ENCODE results near the gene HMGXB3.

HMGXB3 gene

GRCh38 chr5:149982505-149982904 is 18.0 kb upstream of the HMGXB3 start:
- DNase-seq = no peak

DNA sequence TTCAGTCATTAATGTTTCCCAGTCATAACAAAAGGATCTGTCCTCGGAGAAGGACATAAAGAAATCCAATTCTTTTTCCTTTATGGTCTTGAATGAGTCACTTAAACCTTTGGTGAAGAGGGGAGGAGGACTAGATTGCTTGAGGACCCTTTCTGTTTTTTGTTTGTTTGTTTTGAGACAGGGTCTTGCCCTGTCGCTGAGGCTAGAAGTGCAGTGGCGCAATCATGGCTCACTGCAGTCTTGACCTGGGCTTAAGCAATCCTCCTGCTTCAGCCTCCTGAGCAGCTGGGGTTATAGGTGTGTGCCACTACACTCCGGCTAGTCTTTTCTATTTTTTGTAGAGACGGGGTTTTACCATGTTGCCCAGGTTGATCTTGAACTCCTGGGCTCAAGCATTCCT is 12.4 kb upstream of the HMGXB3 start:
- DNase-seq = no peak

GRCh38 chr5:149990518-149991376 is 9.8 kb upstream of the HMGXB3 start:
- DNase-seq = peak; percentile 70 to 73

DNA sequence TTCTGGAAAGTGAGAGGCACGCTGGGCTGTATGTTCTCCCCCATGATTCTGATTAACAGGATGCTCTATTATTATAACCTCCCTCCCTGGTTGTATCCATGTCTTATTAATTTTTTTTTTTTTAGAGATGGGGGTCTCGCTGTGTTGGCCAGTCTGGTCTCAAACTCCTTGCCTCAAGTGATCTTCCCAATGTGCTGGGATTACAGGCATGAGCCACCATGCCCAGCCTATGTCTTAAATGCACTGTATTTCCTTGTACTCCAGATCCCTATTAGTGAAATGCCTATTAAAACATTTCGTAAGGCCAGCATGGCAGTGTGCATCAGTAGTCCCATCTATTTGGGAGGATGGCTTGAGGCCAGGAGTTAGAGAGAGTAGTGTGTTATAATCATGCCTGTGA is 7.1 kb upstream of the HMGXB3 start:
- no peak for DNase-seq

GRCh38 chr5:149995385-149996204 is 4.9 kb upstream of the HMGXB3 start:
- DNase-seq = no peak

DNA sequence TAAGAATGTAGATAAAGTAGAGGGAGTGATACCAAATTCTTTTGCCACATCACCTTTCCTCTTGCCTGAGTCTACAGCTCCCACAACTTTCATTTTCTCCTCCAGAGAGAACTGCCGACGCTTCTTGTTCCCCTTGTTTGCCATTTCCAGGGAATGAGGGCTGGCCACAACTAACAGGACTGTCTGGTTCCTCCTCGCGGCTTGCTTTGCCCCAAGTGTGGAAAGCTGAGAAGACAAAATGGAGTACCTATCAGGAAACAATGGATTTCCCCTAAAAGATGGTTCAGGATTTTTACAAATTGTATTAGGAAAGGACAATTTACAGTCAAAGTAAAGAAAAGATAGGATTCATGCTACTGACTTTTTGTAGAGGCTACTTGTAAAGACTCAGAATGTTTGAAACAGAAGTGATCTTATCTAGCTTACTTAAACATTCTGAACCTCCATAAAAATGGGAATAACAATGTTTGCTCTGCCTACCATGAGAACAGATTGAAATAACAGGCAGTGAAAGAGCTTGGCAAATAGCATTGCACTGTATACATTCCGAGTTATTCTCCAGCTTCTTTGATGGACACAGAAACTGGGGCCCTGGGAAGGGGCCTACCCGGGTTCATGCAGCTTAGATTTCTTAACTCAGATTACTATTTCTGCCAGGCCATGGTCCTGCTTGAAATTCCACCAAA is 4.2 kb upstream of the HMGXB3 start:
- no peak for DNase-seq

GRCh38 chr5:149998281-149998680 is 2.3 kb upstream of the HMGXB3 start:
- no peak for DNase-seq

- no peak for DNase-seq
Measured at GRCh38 chr5:149999359-149999758, 1.2 kb upstream of the HMGXB3 start.

GRCh38 chr5:149999866-150000255 is 678 bp upstream of the HMGXB3 start:
- no peak for DNase-seq

DNA sequence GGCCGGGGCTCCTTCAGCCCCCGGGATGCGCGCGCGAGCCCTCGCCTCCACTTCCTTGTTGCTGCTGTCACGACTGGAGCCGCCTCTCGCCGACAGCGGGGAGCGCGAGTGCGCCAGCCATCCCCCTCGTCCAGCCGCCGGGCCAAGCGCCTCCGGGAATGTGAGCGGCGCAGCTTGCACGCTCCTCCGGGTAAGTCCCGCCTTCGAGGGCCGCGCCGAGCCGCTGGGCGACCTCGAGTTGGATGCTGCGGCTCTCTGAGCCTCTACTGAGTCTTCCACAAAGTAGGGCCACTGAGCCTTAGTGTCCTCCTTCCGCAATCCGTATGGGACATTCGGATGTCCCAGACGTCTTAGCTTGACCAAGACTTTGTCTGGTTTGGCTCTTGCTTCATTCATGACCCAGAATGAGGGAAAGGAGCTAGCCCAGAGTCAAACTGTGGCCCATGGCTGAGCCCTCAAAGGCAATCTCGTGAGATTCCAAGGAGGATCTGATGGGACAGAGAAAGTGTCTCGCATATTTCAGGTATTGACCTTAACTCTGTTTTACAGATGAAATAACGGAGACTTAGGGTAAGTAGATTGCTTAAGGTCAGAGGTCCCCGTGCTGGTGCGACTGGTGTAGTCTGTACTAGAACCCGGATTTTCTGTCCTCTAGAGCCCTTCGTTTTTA is 586 bp downstream of the HMGXB3 start:
- DNase-seq = peak; percentile 55 to 64

DNA sequence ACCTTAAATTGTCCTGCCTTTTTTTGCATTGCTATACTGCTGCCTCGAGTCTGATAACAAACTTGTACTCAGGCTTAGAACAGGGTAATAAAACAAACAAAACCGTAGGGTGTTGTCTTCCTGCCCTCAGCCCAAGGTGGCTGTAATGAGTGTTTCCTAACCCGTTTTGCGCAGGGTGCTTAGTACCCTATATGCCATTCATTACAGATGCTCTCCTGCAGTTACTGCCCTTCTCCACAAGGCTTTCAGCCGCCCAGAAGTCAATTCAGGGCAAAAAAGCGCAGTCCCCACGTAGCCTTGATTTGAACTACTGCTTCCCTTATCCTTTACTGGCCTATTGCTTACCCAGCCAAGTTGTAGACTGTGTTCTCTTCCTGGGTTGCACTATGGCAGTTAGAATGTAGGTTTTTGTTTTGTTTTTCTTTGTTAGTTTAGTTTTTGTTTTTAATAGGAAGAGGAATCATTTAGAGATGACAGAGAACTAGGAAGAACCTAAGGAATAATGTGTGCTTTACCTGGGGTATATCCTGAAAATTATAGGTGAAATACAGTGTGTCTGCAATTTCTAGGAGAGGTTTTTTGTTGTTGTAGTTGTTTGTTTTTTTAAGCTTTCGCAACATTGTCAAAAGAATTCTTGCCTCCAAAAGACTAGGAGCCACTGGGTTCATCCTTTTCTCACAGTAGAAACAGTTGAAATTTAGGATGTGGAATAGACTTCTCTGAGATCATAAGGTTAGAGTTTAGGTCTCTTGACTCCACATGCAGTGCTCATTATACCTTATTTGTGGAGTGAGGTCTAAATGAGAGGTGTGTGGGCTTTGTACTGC is 1.3 kb downstream of the HMGXB3 start:
- DNase-seq = peak; percentile 62 to 69

- no peak for DNase-seq
Measured at GRCh38 chr5:150006318-150006717, 5.8 kb downstream of the HMGXB3 start.

GRCh38 chr5:150007050-150007449 is 6.5 kb downstream of the HMGXB3 start:
- DNase-seq = no peak

DNA sequence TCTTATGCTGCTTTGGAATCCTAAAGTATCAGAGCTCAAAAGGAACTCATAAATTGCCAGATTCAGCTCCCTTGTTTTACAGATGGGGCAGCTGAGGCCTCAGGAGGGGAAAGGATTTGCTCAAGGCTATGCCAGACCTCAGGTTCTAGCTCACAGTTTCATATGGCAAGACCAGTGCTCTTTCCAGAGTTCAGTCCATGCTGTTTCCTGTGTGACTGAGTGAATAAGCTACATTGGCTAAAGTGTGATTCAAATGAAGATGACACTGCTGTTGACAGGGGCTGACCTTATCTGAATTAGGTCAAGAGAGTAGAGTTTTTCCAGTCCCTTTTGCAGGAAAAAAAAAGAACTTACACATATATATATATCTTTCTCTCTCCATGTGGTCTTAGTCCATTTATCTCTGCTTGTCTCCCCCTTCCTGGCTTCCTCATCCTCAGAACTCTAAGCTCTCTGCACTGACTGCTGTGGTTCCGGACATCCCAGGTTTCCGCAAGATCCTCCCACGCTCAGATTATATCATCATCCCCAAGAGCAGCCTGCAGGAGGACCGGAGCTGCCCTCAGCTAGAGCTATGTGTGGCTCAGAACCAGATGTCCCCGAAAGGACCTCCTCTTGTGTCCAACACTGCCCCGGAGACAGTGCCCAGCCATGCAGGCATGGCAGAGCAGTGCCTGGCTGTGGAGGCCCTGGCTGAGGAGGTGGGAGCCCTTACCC is 9.3 kb downstream of the HMGXB3 start:
- DNase-seq = no peak

DNA sequence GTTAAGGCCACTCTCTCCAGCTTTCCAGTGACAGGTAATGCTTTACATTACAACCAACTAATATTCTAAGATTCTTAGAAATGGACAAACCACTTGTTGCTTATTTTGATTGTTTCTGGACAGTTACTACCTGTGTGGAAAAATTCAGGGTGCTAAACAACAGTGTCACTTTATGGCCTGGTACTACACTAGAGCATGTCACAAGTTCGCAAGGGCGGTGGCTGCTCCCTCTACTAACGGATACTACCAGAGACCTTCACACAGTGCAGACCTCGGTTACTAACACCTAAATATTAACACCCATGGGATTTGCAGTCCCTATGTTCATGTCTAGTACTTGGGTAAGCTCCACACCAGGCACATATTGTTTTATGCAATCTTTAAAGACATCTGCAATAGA is 13.4 kb downstream of the HMGXB3 start:
- DNase-seq = no peak

GRCh38 chr5:150014456-150014855 is 13.9 kb downstream of the HMGXB3 start:
- DNase-seq = no peak

DNA sequence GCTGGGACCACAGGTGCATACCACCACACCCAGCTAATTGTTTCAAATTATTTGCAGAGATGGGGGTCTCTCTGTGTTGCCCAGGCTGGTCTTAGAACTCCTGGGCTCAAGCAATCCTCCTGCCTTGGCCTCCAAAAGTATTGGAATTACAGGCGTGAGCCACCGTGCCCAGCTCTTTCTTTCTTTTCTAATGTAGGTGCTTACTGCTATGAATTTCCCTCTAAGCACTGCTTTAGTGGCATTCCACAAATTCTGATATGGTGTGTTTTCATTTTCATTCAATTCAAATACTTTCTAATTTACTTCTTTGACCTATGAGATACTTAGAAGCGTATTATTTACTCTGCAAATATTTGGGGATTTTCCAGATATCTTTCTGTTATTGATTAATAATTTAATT is 14.9 kb downstream of the HMGXB3 start:
- DNase-seq = no peak

GRCh38 chr5:150016537-150016936 is 16.0 kb downstream of the HMGXB3 start:
- DNase-seq = no peak

DNA sequence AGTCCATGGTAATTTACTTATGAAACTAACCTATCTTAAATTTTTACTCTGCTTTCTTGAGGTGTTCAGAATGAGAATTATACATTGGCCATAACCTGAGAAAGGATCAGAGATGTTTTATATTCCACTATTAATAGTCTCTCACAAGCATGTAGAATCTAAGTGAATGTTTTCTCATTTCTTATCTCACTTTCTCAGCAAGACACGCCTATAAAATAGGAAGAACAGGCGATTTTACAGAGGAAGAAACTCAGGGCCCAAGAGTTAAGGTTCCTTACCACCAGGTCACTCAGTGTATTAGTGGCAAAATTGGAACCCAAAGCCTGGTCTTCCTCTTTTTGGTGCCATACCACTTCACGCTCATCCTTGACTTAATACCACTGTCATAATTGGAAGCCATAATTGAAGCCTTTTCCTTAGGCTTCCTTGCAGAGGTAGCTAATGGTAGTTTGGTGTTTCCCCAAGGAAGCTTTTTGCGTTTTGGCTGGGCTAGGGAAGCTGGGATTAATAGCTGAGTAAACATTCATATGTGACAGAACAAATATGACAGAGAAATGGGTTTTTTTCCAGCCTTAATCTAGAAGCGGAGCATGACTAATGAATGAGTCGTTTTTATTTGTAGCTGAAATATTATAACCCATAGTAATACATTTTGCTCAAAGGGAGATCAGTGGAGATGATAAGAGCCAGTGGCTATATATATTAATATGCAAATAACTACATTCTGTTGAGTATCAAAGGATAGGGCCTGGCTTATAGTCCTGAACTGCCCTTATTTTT is 16.9 kb downstream of the HMGXB3 start:
- DNase-seq = no peak

DNA sequence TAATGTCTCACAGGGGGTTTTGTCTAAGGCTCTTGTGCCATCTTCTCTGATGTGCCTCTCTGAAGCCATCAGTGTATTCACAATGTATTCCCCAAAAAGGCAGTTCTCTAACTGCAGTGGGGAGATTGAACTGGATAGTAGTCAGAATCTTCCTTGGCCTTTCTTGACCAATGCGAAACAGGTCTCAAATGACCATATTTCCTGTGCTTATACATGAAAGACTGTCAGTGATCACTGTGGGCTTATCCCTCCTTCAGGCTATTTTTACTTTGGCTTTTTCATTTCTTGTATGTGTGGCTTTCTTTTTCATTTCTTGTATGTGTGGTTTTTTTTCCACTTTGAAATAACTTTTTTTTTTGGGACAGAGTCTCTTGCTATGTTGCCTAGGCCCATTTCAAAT is 19.7 kb downstream of the HMGXB3 start:
- DNase-seq = no peak

All from activated T-cell treated with anti-CD3 and anti-CD28 coated beads, Interleukin-2, amount 50 U/mL, for 48 hours (primary cell).